ENCODE measurements around the gene IL17REL. TPM values are rescaled to one million over a fixed set of nuclear protein-coding genes. Genes with fewer than 3 reads are reported as not detected.

IL17REL gene
- total and polyA plus RNA-seq, 10 of the 15 experiments (the other 5 are each of a cell fraction or from before 2014, with no cell fraction given) = 0.03 TPM; not detected in 9

- TF ChIP-seq MLLT1 (IDR thresholded peaks at IDR 0.05) = no peak
- no peak for TF ChIP-seq NFXL1 (IDR thresholded peaks at IDR 0.05; ENCODE audit: borderline replicate concordance)
- TF ChIP-seq ASH2L (IDR thresholded peaks at IDR 0.05; ENCODE audit: borderline replicate concordance, low read depth) = no peak
- TF ChIP-seq SMAD5 (IDR thresholded peaks at IDR 0.05; ENCODE audit: low read depth) = no peak
- TF ChIP-seq PAX5 (IDR thresholded peaks at IDR 0.05; ENCODE audit: borderline replicate concordance, low read depth, low read length) = no peak
- no peak for TF ChIP-seq FOXM1 (IDR thresholded peaks at IDR 0.05; ENCODE audit: low read depth, low read length)
- TF ChIP-seq NRF1 (conservative IDR thresholded peaks at IDR 0.05; ENCODE audit: low read depth, low read length) = no peak
- TF ChIP-seq, protein P1, sequence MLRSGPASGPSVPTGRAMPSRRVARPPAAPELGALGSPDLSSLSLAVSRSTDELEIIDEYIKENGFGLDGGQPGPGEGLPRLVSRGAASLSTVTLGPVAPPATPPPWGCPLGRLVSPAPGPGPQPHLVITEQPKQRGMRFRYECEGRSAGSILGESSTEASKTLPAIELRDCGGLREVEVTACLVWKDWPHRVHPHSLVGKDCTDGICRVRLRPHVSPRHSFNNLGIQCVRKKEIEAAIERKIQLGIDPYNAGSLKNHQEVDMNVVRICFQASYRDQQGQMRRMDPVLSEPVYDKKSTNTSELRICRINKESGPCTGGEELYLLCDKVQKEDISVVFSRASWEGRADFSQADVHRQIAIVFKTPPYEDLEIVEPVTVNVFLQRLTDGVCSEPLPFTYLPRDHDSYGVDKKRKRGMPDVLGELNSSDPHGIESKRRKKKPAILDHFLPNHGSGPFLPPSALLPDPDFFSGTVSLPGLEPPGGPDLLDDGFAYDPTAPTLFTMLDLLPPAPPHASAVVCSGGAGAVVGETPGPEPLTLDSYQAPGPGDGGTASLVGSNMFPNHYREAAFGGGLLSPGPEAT (IDR thresholded peaks at IDR 0.05; ENCODE audit: low read depth) = no peak
- no peak for TF ChIP-seq CHD1 (IDR thresholded peaks at IDR 0.05; ENCODE audit: low read depth, low read length)
- no peak for TF ChIP-seq ZSCAN29 (IDR thresholded peaks at IDR 0.05)
These were observed 41.3 kb upstream of the IL17REL start (continued) for GRCh38 chr22:50053861-50054260.

- Histone ChIP-seq H3K9ac (ENCODE audit: control insufficient read depth, insufficient read depth, low read length) (no peak overlapping the region), H3K4me3 (no peak overlapping the region), H3K27me3 (replicated peaks in 1 of 2; ENCODE audit: control insufficient read depth in 2 of 2, insufficient read depth in 2 of 2, low read length in 1 of 2) (no peaks in the 10 kb centered on the region; a peak in 1 of 4 replicates), H3K27ac (ENCODE audit: control insufficient read depth, insufficient read depth) (no peak overlapping the region), H3K4me2 (ENCODE audit: control insufficient read depth, insufficient read depth) (no peak overlapping the region), H3K4me1 (ENCODE audit: control insufficient read depth, insufficient read depth, low read length) (0 out of 2 replicates have a peak, but pooled peaks cover 3% of the 10 kb centered on the region), H3K9me3 (replicated peaks; ENCODE audit: control insufficient read depth, insufficient read depth, low read length) (peaks cover 3% of the 10 kb centered on the region; the same call in 1 of the 3 replicates), H3K36me3 (ENCODE audit: control insufficient read depth in 2 of 2, insufficient read depth in 2 of 2, low read length in 1 of 2) (no peaks in the 10 kb centered on the region), H3K79me2 (ENCODE audit: control insufficient read depth, insufficient read depth, low read length) (no peaks in the 10 kb centered on the region), H2AFZ (ENCODE audit: control insufficient read depth, low read depth, low read length) (no peak overlapping the region), H4K20me1 (ENCODE audit: control insufficient read depth, insufficient read depth) (no peaks in the 10 kb centered on the region)
- TF ChIP-seq, protein P2, sequence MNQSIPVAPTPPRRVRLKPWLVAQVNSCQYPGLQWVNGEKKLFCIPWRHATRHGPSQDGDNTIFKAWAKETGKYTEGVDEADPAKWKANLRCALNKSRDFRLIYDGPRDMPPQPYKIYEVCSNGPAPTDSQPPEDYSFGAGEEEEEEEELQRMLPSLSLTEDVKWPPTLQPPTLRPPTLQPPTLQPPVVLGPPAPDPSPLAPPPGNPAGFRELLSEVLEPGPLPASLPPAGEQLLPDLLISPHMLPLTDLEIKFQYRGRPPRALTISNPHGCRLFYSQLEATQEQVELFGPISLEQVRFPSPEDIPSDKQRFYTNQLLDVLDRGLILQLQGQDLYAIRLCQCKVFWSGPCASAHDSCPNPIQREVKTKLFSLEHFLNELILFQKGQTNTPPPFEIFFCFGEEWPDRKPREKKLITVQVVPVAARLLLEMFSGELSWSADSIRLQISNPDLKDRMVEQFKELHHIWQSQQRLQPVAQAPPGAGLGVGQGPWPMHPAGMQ (IDR thresholded peaks at IDR 0.05; ENCODE audit: borderline replicate concordance) = no peak
- SMC1A ChIA-PET (ENCODE audit: uncharacterized antibody, unreplicated experiment) = no interaction called here
- no TSS peak for BruUV-seq (replicated peaks)
- ATAC-seq (no peak), DNase-seq (ENCODE audit: low read depth, low spot score) (no peak), FAIRE-seq (no peak)
- RAD21 ChIA-PET (ENCODE audit: unreplicated experiment) = no interaction called here
- intact Hi-C loops (cut with micrococcal nuclease; ENCODE audit: unreplicated experiment) = no loop called here
- CTCF ChIA-PET = no interaction called here
- in situ Hi-C loops (cut with MboI) = no loop called here
- WGBS (ENCODE audit: insufficient coverage, insufficient replicate concordance, low lambda C conversion rate, missing lambda C conversion rate) = 58% methylated on average over 18 of the region's 18 CpGs
- POLR2A ChIA-PET = no interaction called here
These were observed 39.4 kb upstream of the IL17REL start for GRCh38 chr22:50051930-50052329.
